H1 (cell line): ENCODE data around the gene SIX3. TPM values are rescaled to one million over a fixed set of nuclear protein-coding genes. Genes with fewer than 3 reads are reported as not detected.

Experiments used
- CTCF ChIA-PET: fragments of 300-600 bp; sonication (Branson Sonifier 250); formaldehyde crosslinking; loops from one replicate; lab custom pipeline; 2021; ENCODE audit not compliant: partially characterized antibody; lab: Charles Lee
- POLR2A ChIA-PET: fragments of 300-600 bp; sonication (Branson Sonifier 250); formaldehyde crosslinking; loops from one replicate; lab custom pipeline; 2021; ENCODE audit warnings: inconsistent platforms; ENCODE audit not compliant: partially characterized antibody; lab: Charles Lee
- DNase-seq, 2 experiments: peaks; one replicate each; pipeline versions ENCODE4 v3.0.0 to v3.0.0-alpha.2; 2010 to 2022; ENCODE audit warnings: low spot score in 2 of 2, low read depth in 1 of 2, mixed read lengths in 1 of 2
- FAIRE-seq: peaks from 2 replicates; lab custom pipeline; 2011; peaks lifted over from hg19 to GRCh38; lab: Jason Lieb, UNC
- H2AFZ ChIP-seq: 2 replicates; pipeline ENCODE4 v1.8.1; 2012; ENCODE audit warnings: low read length, inconsistent platforms
- H2AK5ac ChIP-seq: 2 replicates; pipeline ENCODE4 v1.6.1; 2013; ENCODE audit warnings: low read depth, low read length
- H2BK120ac ChIP-seq: replicated peaks from 2 replicates; pipeline ENCODE3; 2013; ENCODE audit warnings: low read depth, low read length, inconsistent platforms
- H2BK12ac ChIP-seq: 2 replicates; pipeline ENCODE4 v1.6.1; 2013; ENCODE audit warnings: low read depth, low read length
- H2BK15ac ChIP-seq: 2 replicates; pipeline ENCODE4 v1.6.1; 2013; ENCODE audit warnings: low read length
- H2BK20ac ChIP-seq: 2 replicates; pipeline ENCODE4 v1.6.1; 2013; ENCODE audit warnings: low read length
- H2BK5ac ChIP-seq: 2 replicates; pipeline ENCODE4 v1.6.1; 2013; ENCODE audit warnings: low read depth, low read length
- H3K14ac ChIP-seq: 2 replicates; pipeline ENCODE4 v1.6.1; 2013; ENCODE audit warnings: inconsistent platforms; ENCODE audit not compliant: insufficient read length
- H3K18ac ChIP-seq: 2 replicates; pipeline ENCODE4 v1.6.1; 2013; ENCODE audit warnings: low read length; ENCODE audit errors: extremely low read depth
- H3K23ac ChIP-seq: 2 replicates; pipeline ENCODE4 v1.6.1; 2013; ENCODE audit warnings: inconsistent platforms; ENCODE audit not compliant: insufficient read length
- H3K23me2 ChIP-seq: 2 replicates; pipeline ENCODE4 v1.6.1; 2013; ENCODE audit warnings: low read depth, low read length
- H3K27ac ChIP-seq: 2 replicates; pipeline ENCODE4 v1.6.1; 2011; ENCODE audit warnings: low read depth, low read length, inconsistent platforms
- H3K27me3 ChIP-seq, 4 experiments: replicated peaks in 1 of 4; 1 replicate in 1 of 4; 2 replicates in 3 of 4; pipeline versions ENCODE4 v1.6.1 to v1.8.1; 2011 to 2013; ENCODE audit warnings: low read length in 3 of 4, mild to moderate bottlenecking in 3 of 4, inconsistent platforms in 2 of 4, mixed read lengths in 2 of 4, moderate library complexity in 1 of 4; ENCODE audit not compliant: control insufficient read depth in 3 of 4, insufficient read depth in 3 of 4; ENCODE audit errors: extremely low read depth in 1 of 4
- H3K36me3 ChIP-seq, 4 experiments: 2 replicates each; pipeline versions ENCODE4 v1.6.1 to v1.8.1; 2011 to 2013; ENCODE audit warnings: mild to moderate bottlenecking in 4 of 4, low read length in 3 of 4, moderate library complexity in 2 of 4, control low read depth in 1 of 4, inconsistent platforms in 1 of 4; ENCODE audit not compliant: insufficient read depth in 4 of 4, control insufficient read depth in 2 of 4
- H3K4ac ChIP-seq: replicated peaks from 2 replicates; pipeline ENCODE3; 2013; ENCODE audit warnings: low read length, low read depth, mixed read lengths, inconsistent platforms; ENCODE audit not compliant: insufficient read length
- H3K4me1 ChIP-seq, 4 experiments: replicated peaks in 1 of 4; 1 replicate in 1 of 4; 2 replicates in 3 of 4; pipeline versions ENCODE4 v1.6.1 to v1.8.1; 2011 to 2013; ENCODE audit warnings: low read length in 3 of 4, inconsistent platforms in 2 of 4, mixed read lengths in 1 of 4; ENCODE audit not compliant: insufficient read depth in 4 of 4, control insufficient read depth in 3 of 4
- H3K4me2 ChIP-seq, 2 experiments: 2 replicates each; pipeline versions ENCODE4 v1.6.1 to v1.8.1; 2011 to 2013; ENCODE audit warnings: low read depth in 2 of 2, low read length in 2 of 2, control low read depth in 1 of 2, inconsistent platforms in 1 of 2, mild to moderate bottlenecking in 1 of 2; ENCODE audit not compliant: insufficient read depth in 1 of 2
- H3K4me3 ChIP-seq, 4 experiments: fragments of 200-600, 300-600 bp in 1 of 4; sonication (generic), shearing (Covaris generic), sonication (Bioruptor Twin) in 1 of 4; 2 replicates each; pipeline versions ENCODE4 v1.5.1 to v1.8.1; 2011 to 2016; ENCODE audit warnings: low read length in 4 of 4, low read depth in 3 of 4, control low read depth in 2 of 4, inconsistent platforms in 2 of 4, mild to moderate bottlenecking in 2 of 4, mixed read lengths in 1 of 4, moderate library complexity in 1 of 4; ENCODE audit not compliant: insufficient read depth in 2 of 4; ENCODE audit errors: extremely low read depth in 1 of 4
- H3K56ac ChIP-seq: replicated peaks from 2 replicates; pipeline ENCODE3; 2013; ENCODE audit warnings: low read depth, mild to moderate bottlenecking, mixed read lengths, low read length, inconsistent platforms; ENCODE audit not compliant: insufficient read length
- H3K79me1 ChIP-seq: 2 replicates; pipeline ENCODE4 v1.6.1; 2013; ENCODE audit warnings: low read depth, low read length, control low read depth
- H3K79me2 ChIP-seq, 2 experiments: 2 replicates each; pipeline versions ENCODE4 v1.6.1 to v1.8.1; 2012 to 2013; ENCODE audit warnings: low read length in 2 of 2, mild to moderate bottlenecking in 2 of 2, inconsistent platforms in 1 of 2; ENCODE audit not compliant: insufficient read depth in 2 of 2, control insufficient read depth in 1 of 2
- H3K9ac ChIP-seq, 4 experiments: replicated peaks in 1 of 4; 1 replicate in 1 of 4; 2 replicates in 3 of 4; pipeline versions ENCODE4 v1.6.1 to v1.8.1; 2011 to 2013; ENCODE audit warnings: low read depth in 3 of 4, low read length in 3 of 4, control low read depth in 2 of 4, mild to moderate bottlenecking in 2 of 4, moderate library complexity in 2 of 4, inconsistent platforms in 1 of 4; ENCODE audit errors: extremely low read depth in 1 of 4
- H3K9me3 ChIP-seq, 2 experiments: 2 replicates each; pipeline versions ENCODE4 v1.6.1 to v1.8.1; 2012 to 2013; ENCODE audit warnings: mild to moderate bottlenecking in 2 of 2, moderate library complexity in 2 of 2, control low read depth in 1 of 2, inconsistent platforms in 1 of 2, low read depth in 1 of 2, low read length in 1 of 2, mixed read lengths in 1 of 2; ENCODE audit not compliant: insufficient read depth in 2 of 2
- H4K20me1 ChIP-seq, 2 experiments: replicated peaks in 1 of 2; 2 replicates each; pipeline versions ENCODE3 to v1.8.1; 2011 to 2013; ENCODE audit warnings: inconsistent platforms in 2 of 2, low read length in 2 of 2, mild to moderate bottlenecking in 1 of 2; ENCODE audit not compliant: insufficient read depth in 2 of 2, control insufficient read depth in 1 of 2
- H4K5ac ChIP-seq: 2 replicates; pipeline ENCODE4 v1.6.1; 2013; ENCODE audit warnings: low read length, low read depth, mixed read lengths, inconsistent platforms; ENCODE audit not compliant: insufficient read length
- H4K8ac ChIP-seq: 2 replicates; pipeline ENCODE4 v1.8.0; 2013; ENCODE audit warnings: mild to moderate bottlenecking, moderate library complexity, low read length, inconsistent platforms; ENCODE audit not compliant: insufficient read depth; ENCODE audit errors: extremely low read depth
- H4K91ac ChIP-seq: replicated peaks from 2 replicates; pipeline ENCODE3; 2013; ENCODE audit warnings: low read length, mixed read lengths, inconsistent platforms; ENCODE audit not compliant: insufficient read length
- FOSL1 ChIP-seq: IDR thresholded peaks from 2 replicates; pipeline ENCODE4 v1.6.1; 2011; ENCODE audit warnings: mild to moderate bottlenecking, low read depth, low read length, moderate library complexity; ENCODE audit not compliant: insufficient read depth
- GABPA ChIP-seq: IDR thresholded peaks from 2 replicates; pipeline ENCODE4 v1.6.1; 2011; ENCODE audit warnings: mild to moderate bottlenecking, low read length, moderate library complexity, borderline replicate concordance; ENCODE audit not compliant: insufficient read depth
- NRF1 ChIP-seq: IDR thresholded peaks from 2 replicates; pipeline ENCODE4 v1.6.1; 2011; ENCODE audit warnings: mild to moderate bottlenecking, low read depth, low read length, improper control_type of control experiment
- POLR2A ChIP-seq, 2 experiments: IDR thresholded peaks; 1 replicate in 1 of 2; 2 replicates in 1 of 2; pipeline ENCODE4 v1.6.1; 2011; ENCODE audit warnings: low read depth in 2 of 2, low read length in 2 of 2, mild to moderate bottlenecking in 2 of 2; ENCODE audit errors: control extremely low read depth in 1 of 2
- SIX5 ChIP-seq: IDR thresholded peaks from 2 replicates; pipeline ENCODE4 v1.6.1; 2011; ENCODE audit warnings: mild to moderate bottlenecking, low read depth, low read length
- TEAD4 ChIP-seq: IDR thresholded peaks from 2 replicates; pipeline ENCODE4 v1.6.1; 2012; ENCODE audit warnings: low read depth, low read length, inconsistent platforms, mixed read lengths
- WGBS, 2 experiments: shearing (Covaris generic) in 1 of 2; methylation state at CpG; one replicate each; pipeline versions ENCODE4 v1.1.6 to v1.1.7; 2013 to 2015; ENCODE audit warnings: low lambda C conversion rate in 2 of 2, mixed read lengths in 2 of 2, inconsistent platforms in 1 of 2, low coverage in 1 of 2, missing lambda C conversion rate in 1 of 2; ENCODE audit not compliant: insufficient replicate concordance in 2 of 2, insufficient coverage in 1 of 2, insufficient read length in 1 of 2; ENCODE audit errors: extremely low coverage in 1 of 2, missing lambda C conversion rate in 1 of 2; 5-methylcytosine and 5-hydroxymethylcytosine counted together
- polyA plus RNA-seq, 7 experiments: library from polyadenylated mRNA; depleted of rRNA in 3 of 7; stranded (reverse) in 5 of 7; unstranded in 2 of 7; fragments of >200 nt in 5 of 7; fragments of 200-250 nt in 2 of 7; gene quantifications; 1 replicate in 5 of 7; 2 replicates in 1 of 7; 4 replicates in 1 of 7; pipeline versions ENCODE4 v1.2.1 to v1.2.3, GENCODE V29; 2011 to 2013; ENCODE audit warnings: missing spikeins in 2 of 7, mixed read lengths in 2 of 7
- total RNA-seq: library from RNA; stranded (reverse); fragmentation: NEBNext Ultra II Directional; extraction: Animal tissue kit (Norgen Biotek cat#: 25700); gene quantifications from 2 replicates; pipeline ENCODE4 v1.2.1, GENCODE V29; 2021
- TF ChIP-seq, protein P1 (sequence below): IDR thresholded peaks from 2 replicates; pipeline ENCODE4 v1.6.1; 2011; ENCODE audit warnings: low read length, improper control_type of control experiment

SIX3 gene
- total and polyA plus RNA-seq, 2 of the 8 experiments (the other 6 are each of a cell fraction or from before 2014, with no cell fraction given) = 0.02 to 0.19 TPM

DNA sequence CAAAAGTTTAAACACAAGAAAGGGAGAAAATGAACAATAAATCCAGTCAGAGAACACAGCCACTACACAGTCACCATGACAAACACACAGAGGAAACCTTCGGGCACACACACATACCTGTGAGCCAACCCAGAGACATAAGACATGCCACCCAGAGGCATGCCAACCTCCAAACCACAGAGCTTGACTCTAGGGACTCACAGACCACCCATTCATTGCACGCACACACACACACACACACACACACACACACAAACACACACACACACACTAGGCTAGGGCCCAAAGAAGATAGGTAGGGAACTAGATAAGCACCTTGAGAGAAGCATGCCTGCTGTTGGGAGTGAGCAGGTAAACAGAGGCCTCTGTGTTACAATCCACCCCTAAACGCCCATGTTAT lies 9.1 kb downstream of the SIX3 start:
- H3K14ac ChIP-seq = no peak overlapping the region
- no peak overlapping the region for H4K91ac ChIP-seq
- no peak overlapping the region for H3K4ac ChIP-seq
- TF ChIP-seq GABPA (no peak), TEAD4 (no peak), FOSL1 (no peak), NRF1 (no peak), SIX5 (no peak), POLR2A (IDR thresholded peaks at IDR 0.05; ENCODE audit: control extremely low read depth in 1 of 2, low read depth in 2 of 2, low read length in 2 of 2) (no peak)
- TF ChIP-seq, protein P1, sequence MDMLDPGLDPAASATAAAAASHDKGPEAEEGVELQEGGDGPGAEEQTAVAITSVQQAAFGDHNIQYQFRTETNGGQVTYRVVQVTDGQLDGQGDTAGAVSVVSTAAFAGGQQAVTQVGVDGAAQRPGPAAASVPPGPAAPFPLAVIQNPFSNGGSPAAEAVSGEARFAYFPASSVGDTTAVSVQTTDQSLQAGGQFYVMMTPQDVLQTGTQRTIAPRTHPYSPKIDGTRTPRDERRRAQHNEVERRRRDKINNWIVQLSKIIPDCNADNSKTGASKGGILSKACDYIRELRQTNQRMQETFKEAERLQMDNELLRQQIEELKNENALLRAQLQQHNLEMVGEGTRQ = no peak
- H2AK5ac ChIP-seq = no peak overlapping the region
- ChIA-PET CTCF (interaction anchor here (0.7 to 5.0 kb wide), 13 partner anchors 13 to 471 kb away, joined by 3 to 22 read pairs (median 6); no protein-coding TSS in a partner anchor), POLR2A (interaction anchor here (1.7 kb wide), 1 partner anchor 20 kb away, joined by 3 read pairs; no protein-coding TSS in a partner anchor)
- WGBS, 2 experiments = 56% methylated on average over 3 of the region's 3 CpGs; no CpG with 5 or more reads in 1 of the 2 experiments
- peak overlapping the region; percentile 26; the same call in 1 of the 2 replicates for H2BK20ac ChIP-seq
- no peak overlapping the region for H3K18ac ChIP-seq
- H2AFZ ChIP-seq = no peak overlapping the region
- peaks cover 82 to 100% (median 95%) of the 10 kb centered on the region in 4 experiments for H3K27me3 ChIP-seq
- FAIRE-seq (no peak), DNase-seq (no peak)
- H4K5ac ChIP-seq = no peak overlapping the region
- H3K79me2 ChIP-seq = no peaks in the 10 kb centered on the region
- H2BK5ac ChIP-seq = no peak overlapping the region
- H4K8ac ChIP-seq = no peak overlapping the region
- H2BK12ac ChIP-seq = no peak overlapping the region
- H3K56ac ChIP-seq = no peak overlapping the region
- H3K4me2 ChIP-seq = peak overlapping the region in 1 of 2 experiments; percentile 54; a peak in 1 of 4 replicates
- H3K4me3 ChIP-seq = no peak overlapping the region
- H2BK120ac ChIP-seq = no peak overlapping the region
- H3K4me1 ChIP-seq = peaks cover 16 to 58% (median 38%) of the 10 kb centered on the region in 4 experiments
- no peak overlapping the region for H3K9ac ChIP-seq
- no peaks in the 10 kb centered on the region for H3K79me1 ChIP-seq
- H3K23ac ChIP-seq = no peak overlapping the region
- peak overlapping the region; percentile 47; the same call in 1 of the 2 replicates for H2BK15ac ChIP-seq
- H3K27ac ChIP-seq = no peak overlapping the region
- peaks cover 0 to 12% of the 10 kb centered on the region in 2 experiments for H4K20me1 ChIP-seq
- H3K23me2 ChIP-seq = peaks cover 10% of the 10 kb centered on the region
- no peaks in the 10 kb centered on the region for H3K36me3 ChIP-seq
- no peaks in the 10 kb centered on the region for H3K9me3 ChIP-seq
